ENCODE results near the gene CD226. TPM values are rescaled to one million over a fixed set of nuclear protein-coding genes. Genes with fewer than 3 reads are reported as not detected.
"Not testable (repeated sequence)": the region's sequence is repeated elsewhere in the genome, so short reads cannot be mapped to it uniquely, and the experiment has no call there.

CD226 gene
- total RNA-seq, 3 donors from 2014 or later, result 1.8 to 4.9 (median 2.1) TPM

- Histone ChIP-seq H3K27ac (no peak overlapping the region), H3K9me3 (peaks cover 0 to 5% of the 10 kb centered on the region in 2 donors), H3K27me3 (no peaks in the 10 kb centered on the region), H3K36me3 (no peaks in the 10 kb centered on the region), H3K4me1 (no peaks in the 10 kb centered on the region), H3K4me3 (no peak overlapping the region)
- TF ChIP-seq POLR2A (IDR thresholded peaks at IDR 0.05) (no peak), CTCF (IDR thresholded peaks at IDR 0.05) (no peak), POLR2AphosphoS5 (IDR thresholded peaks at IDR 0.05) (no peak)
- DNase-seq (ENCODE audit: low spot score in 2 of 2), result no peak
- intact Hi-C loops (cut with DNase I; ENCODE audit: low total_unique reads), result no loop called here
These were observed 61.7 kb downstream of the CD226 start for GRCh38 chr18:69885841-69886531.

GRCh38 chr18:69885355-69885754 lies 62.3 kb downstream of the CD226 start:
- H3K36me3 ChIP-seq, result no peaks in the 10 kb centered on the region
- no peaks in the 10 kb centered on the region for H3K9me3 ChIP-seq
- no peaks in the 10 kb centered on the region for H3K4me1 ChIP-seq
- TF ChIP-seq POLR2A (IDR thresholded peaks at IDR 0.05) (no peak), CTCF (IDR thresholded peaks at IDR 0.05) (no peak), POLR2AphosphoS5 (IDR thresholded peaks at IDR 0.05) (no peak)
- no peak overlapping the region for H3K27ac ChIP-seq
- DNase-seq (ENCODE audit: low spot score in 2 of 2), result no peak
- intact Hi-C loops (cut with DNase I; ENCODE audit: low total_unique reads), result no loop called here
- no peaks in the 10 kb centered on the region for H3K27me3 ChIP-seq
- H3K4me3 ChIP-seq, result no peak overlapping the region

GRCh38 chr18:69883781-69884180 lies 63.9 kb downstream of the CD226 start:
- no peaks in the 10 kb centered on the region for H3K4me1 ChIP-seq
- no peaks in the 10 kb centered on the region for H3K27me3 ChIP-seq
- no peaks in the 10 kb centered on the region for H3K36me3 ChIP-seq
- intact Hi-C loops (cut with DNase I; ENCODE audit: low total_unique reads), result no loop called here
- H3K27ac ChIP-seq, result no peak overlapping the region
- H3K4me3 ChIP-seq, result no peak overlapping the region
- no peak for DNase-seq (ENCODE audit: low spot score in 2 of 2)
- no peak for TF ChIP-seq CTCF (IDR thresholded peaks at IDR 0.05)
- no peak for TF ChIP-seq POLR2A (IDR thresholded peaks at IDR 0.05)
- TF ChIP-seq POLR2AphosphoS5 (IDR thresholded peaks at IDR 0.05), result no peak
- no peaks in the 10 kb centered on the region for H3K9me3 ChIP-seq

- TF ChIP-seq POLR2A (IDR thresholded peaks at IDR 0.05) (no peak), CTCF (IDR thresholded peaks at IDR 0.05) (no peak), POLR2AphosphoS5 (IDR thresholded peaks at IDR 0.05) (no peak)
- Histone ChIP-seq H3K9me3 (no peaks in the 10 kb centered on the region), H3K4me1 (no peaks in the 10 kb centered on the region), H3K27me3 (no peaks in the 10 kb centered on the region), H3K36me3 (no peaks in the 10 kb centered on the region), H3K27ac (no peak overlapping the region), H3K4me3 (no peak overlapping the region)
- no peak for DNase-seq (ENCODE audit: low spot score in 2 of 2)
- intact Hi-C loops (cut with DNase I; ENCODE audit: low total_unique reads), result no loop called here
These were observed 64.6 kb downstream of the CD226 start for GRCh38 chr18:69882965-69883668.

- Histone ChIP-seq H3K27ac (no peak overlapping the region), H3K4me1 (no peaks in the 10 kb centered on the region), H3K36me3 (no peaks in the 10 kb centered on the region), H3K4me3 (no peak overlapping the region), H3K9me3 (no peaks in the 10 kb centered on the region), H3K27me3 (no peaks in the 10 kb centered on the region)
- intact Hi-C loops (cut with DNase I; ENCODE audit: low total_unique reads), result no loop called here
- no peak for DNase-seq (ENCODE audit: low spot score in 2 of 2)
- no peak for TF ChIP-seq POLR2A (IDR thresholded peaks at IDR 0.05)
- TF ChIP-seq CTCF (IDR thresholded peaks at IDR 0.05), result no peak
- no peak for TF ChIP-seq POLR2AphosphoS5 (IDR thresholded peaks at IDR 0.05)
These were observed 67.6 kb downstream of the CD226 start for GRCh38 chr18:69880083-69880482.

- H3K27ac ChIP-seq; H3K4me1 ChIP-seq; DNase-seq (ENCODE audit: low spot score in 2 of 2); intact Hi-C loops (cut with DNase I; ENCODE audit: low total_unique reads); H3K4me3 ChIP-seq; H3K36me3 ChIP-seq; H3K27me3 ChIP-seq; H3K9me3 ChIP-seq: not testable (repeated sequence)
These were observed 68.6 kb downstream of the CD226 start for GRCh38 chr18:69879051-69879450.
